Fibroblast of gingiva (primary cell): ENCODE results near the gene KRTAP9-2.
"Not testable (repeated sequence)": the region's sequence is repeated elsewhere in the genome, so short reads cannot be mapped to it uniquely, and the experiment has no call there.

ENCODE experiments used
- DNase-seq: peaks from one replicate; pipeline ENCODE4 v3.0.0-alpha.2; 2011; ENCODE audit warnings: low read depth

Gene KRTAP9-2

GRCh38 chr17:41226598-41227095 lies at the start of gene KRTAP9-2:
Gene KRTAP9-2 (plus strand): TSS chr17:41226648. CDS start chr17:41226655, 7 bp downstream.
- DNase-seq = not testable (repeated sequence)

- DNase-seq = no peak
These were observed 49.6 kb upstream of the KRTAP9-2 start for GRCh38 chr17:41176744-41177387.

- DNase-seq = no peak
These were observed 48.6 kb upstream of the KRTAP9-2 start, which contains the start of gene KRTAP4-2 for GRCh38 chr17:41177727-41178271. Gene KRTAP4-2 (minus strand): TSS chr17:41178221. CDS start chr17:41178164, 57 bp downstream.

- no peak for DNase-seq
These were observed 48.1 kb upstream of the KRTAP9-2 start for GRCh38 chr17:41178341-41178740.

GRCh38 chr17:41178843-41179616 lies 47.4 kb upstream of the KRTAP9-2 start:
- DNase-seq = peak; percentile 39

GRCh38 chr17:41184480-41184961 lies 41.9 kb upstream of the KRTAP9-2 start, which contains the start of gene KRTAP4-1:
Gene KRTAP4-1 (minus strand): TSS chr17:41184911. CDS start chr17:41184854, 57 bp downstream.
- DNase-seq = no peak

GRCh38 chr17:41185001-41185400 lies 41.4 kb upstream of the KRTAP9-2 start:
- no peak for DNase-seq

- DNase-seq = no peak
These were observed 39.6 kb upstream of the KRTAP9-2 start for GRCh38 chr17:41186872-41187271.

GRCh38 chr17:41189837-41190318 lies 36.6 kb upstream of the KRTAP9-2 start, which contains the start of gene KRTAP9-1:
Gene KRTAP9-1 (plus strand): TSS chr17:41189887. CDS start chr17:41189887, 0 bp downstream.
- DNase-seq = not testable (repeated sequence)

GRCh38 chr17:41190328-41190727 lies 36.1 kb upstream of the KRTAP9-2 start:
- DNase-seq = no peak

- DNase-seq = no peak
These were observed 30.4 kb upstream of the KRTAP9-2 start for GRCh38 chr17:41196068-41196467.

GRCh38 chr17:41199421-41200078 lies 26.9 kb upstream of the KRTAP9-2 start:
- no peak for DNase-seq

GRCh38 chr17:41211845-41212466 lies 14.5 kb upstream of the KRTAP9-2 start:
- DNase-seq = peak; percentile 40

- no peak for DNase-seq
These were observed 13.8 kb upstream of the KRTAP9-2 start for GRCh38 chr17:41212524-41213169.

GRCh38 chr17:41215681-41216080 lies 10.8 kb upstream of the KRTAP9-2 start:
- DNase-seq = no peak

- no peak for DNase-seq
These were observed 2.6 kb upstream of the KRTAP9-2 start for GRCh38 chr17:41223821-41224220.

- no peak for DNase-seq
These were observed 397 bp upstream of the KRTAP9-2 start for GRCh38 chr17:41226051-41226450.

GRCh38 chr17:41230094-41230493 lies 3.6 kb downstream of the KRTAP9-2 start:
- DNase-seq = no peak

- no peak for DNase-seq
These were observed 5.3 kb downstream of the KRTAP9-2 start for GRCh38 chr17:41231731-41232130.

GRCh38 chr17:41232399-41233105 lies 6.1 kb downstream of the KRTAP9-2 start, which contains the start of gene KRTAP9-3:
Gene KRTAP9-3 (plus strand): TSS chr17:41232449. CDS start chr17:41232502, 53 bp downstream.
- not testable (repeated sequence) for DNase-seq
